Measurements from ENCODE around the gene GRID2.

DNA sequence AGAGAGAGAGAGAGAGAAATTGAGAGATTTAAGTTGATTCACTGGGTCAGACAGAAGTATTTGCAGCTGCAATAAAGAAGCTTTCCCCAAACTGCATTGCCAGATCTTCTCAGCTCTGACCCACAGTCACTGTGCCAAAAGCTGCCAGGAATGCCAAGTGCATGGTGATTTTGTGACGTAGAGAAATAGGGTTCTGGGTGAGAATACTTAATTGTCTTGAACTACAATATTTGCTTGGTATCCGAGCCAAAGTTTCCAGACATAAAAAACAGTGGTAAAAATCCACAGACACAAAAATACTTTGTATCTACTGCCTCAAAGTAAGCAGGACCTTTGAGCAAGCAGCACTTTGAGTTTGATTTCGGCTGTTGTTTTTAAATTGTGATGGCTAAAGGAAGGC lies 331.1 kb downstream of the GRID2 start:
- TF ChIP-seq POLR2A (IDR thresholded peaks at IDR 0.05; ENCODE audit: low read length) (no peak), GATA1 (IDR thresholded peaks at IDR 0.05; ENCODE audit: low read depth, low read length) (no peak)

Measured in erythroblast (primary cell).